Nephron progenitor cell (in vitro differentiated cells): ENCODE results near the gene HOTAIR.

ENCODE experiments used
- DNase-seq: peaks from one replicate; pipeline ENCODE4 v3.0.0; 2021
- H3K27ac Mint-ChIP-seq: 2 replicates; pipeline ENCODE4 v1.8.0; 2021; ENCODE audit warnings: mild to moderate bottlenecking, moderate library complexity, mixed read lengths
- H3K27me3 Mint-ChIP-seq: 2 replicates; pipeline ENCODE4 v1.8.0; 2021; ENCODE audit warnings: mild to moderate bottlenecking, low read depth, mixed read lengths; ENCODE audit not compliant: poor library complexity
- H3K36me3 Mint-ChIP-seq: 2 replicates; pipeline ENCODE4 v1.8.0; 2021; ENCODE audit warnings: low read depth, mixed read lengths
- H3K4me1 Mint-ChIP-seq: 2 replicates; pipeline ENCODE4 v1.8.0; 2021; ENCODE audit warnings: mixed read lengths
- H3K4me3 Mint-ChIP-seq: 2 replicates; pipeline ENCODE4 v1.8.0; 2021; ENCODE audit warnings: mild to moderate bottlenecking, moderate library complexity, mixed read lengths
- H3K9me3 Mint-ChIP-seq: 2 replicates; pipeline ENCODE4 v1.8.0; 2021; ENCODE audit warnings: mild to moderate bottlenecking, moderate library complexity, mixed read lengths
- CTCF ChIP-seq: fragments of 200-600 bp; sonication (generic); IDR thresholded peaks from 2 replicates; pipeline ENCODE4 v1.5.0; 2021; ENCODE audit warnings: antibody characterized with exemption

The HOTAIR gene

GRCh38 chr12:53960187-53961024 lies 14.3 kb downstream of the HOTAIR start:
- peaks cover 100% of the 10 kb centered on the region for H3K27me3 Mint-ChIP-seq
- H3K27ac Mint-ChIP-seq, result no peak overlapping the region
- H3K9me3 Mint-ChIP-seq, result no peaks in the 10 kb centered on the region
- no peaks in the 10 kb centered on the region for H3K36me3 Mint-ChIP-seq
- H3K4me3 Mint-ChIP-seq, result no peak overlapping the region
- H3K4me1 Mint-ChIP-seq, result peaks cover 23% of the 10 kb centered on the region
- DNase-seq, result no peak
- TF ChIP-seq CTCF, result no peak

GRCh38 chr12:53959314-53959713 lies 15.4 kb downstream of the HOTAIR start:
- H3K9me3 Mint-ChIP-seq, result no peaks in the 10 kb centered on the region
- H3K27me3 Mint-ChIP-seq, result peaks cover 100% of the 10 kb centered on the region
- peaks cover 18% of the 10 kb centered on the region for H3K4me1 Mint-ChIP-seq
- H3K36me3 Mint-ChIP-seq, result no peaks in the 10 kb centered on the region
- no peak overlapping the region for H3K27ac Mint-ChIP-seq
- no peak overlapping the region for H3K4me3 Mint-ChIP-seq
- DNase-seq, result no peak
- no peak for TF ChIP-seq CTCF

GRCh38 chr12:53958128-53958527 lies 16.6 kb downstream of the HOTAIR start:
- Mint-ChIP-seq H3K4me1 (peaks cover 16% of the 10 kb centered on the region), H3K36me3 (no peaks in the 10 kb centered on the region), H3K4me3 (no peak overlapping the region), H3K27ac (no peak overlapping the region), H3K9me3 (no peaks in the 10 kb centered on the region), H3K27me3 (peaks cover 100% of the 10 kb centered on the region)
- DNase-seq, result no peak
- TF ChIP-seq CTCF, result no peak

- no peak for DNase-seq
- Mint-ChIP-seq H3K4me1 (peaks cover 17% of the 10 kb centered on the region), H3K4me3 (no peak overlapping the region), H3K27ac (no peak overlapping the region), H3K9me3 (no peaks in the 10 kb centered on the region), H3K27me3 (peaks cover 100% of the 10 kb centered on the region), H3K36me3 (no peaks in the 10 kb centered on the region)
- TF ChIP-seq CTCF, result no peak
These were observed 17.7 kb downstream of the HOTAIR start for GRCh38 chr12:53956914-53957536.

GRCh38 chr12:53956251-53956887 lies 18.4 kb downstream of the HOTAIR start:
- TF ChIP-seq CTCF, result no peak
- Mint-ChIP-seq H3K9me3 (no peaks in the 10 kb centered on the region), H3K4me1 (peaks cover 17% of the 10 kb centered on the region), H3K4me3 (no peak overlapping the region), H3K27ac (no peak overlapping the region), H3K36me3 (no peaks in the 10 kb centered on the region), H3K27me3 (peaks cover 100% of the 10 kb centered on the region)
- DNase-seq, result no peak
